Measurements from ENCODE around the gene PRSS57. TPM values are rescaled to one million over a fixed set of nuclear protein-coding genes. Genes with fewer than 3 reads are reported as not detected.

The PRSS57 gene
- total and polyA plus RNA-seq, 2 donors from 2014 or later: not detected

- FAIRE-seq (no peak), DNase-seq (peak in 1 of 5 donors; percentile 85)
- Histone ChIP-seq H3K4me3 (ENCODE audit: low read length in 3 of 3) (peak overlapping the region; percentile 53 to 73 (median 64)), H3K36me3 (ENCODE audit: control insufficient read depth in 2 of 3, insufficient read depth in 3 of 3, low read length in 3 of 3) (no peaks in the 10 kb centered on the region), H3K4me1 (ENCODE audit: control insufficient read depth in 2 of 3, insufficient read depth in 2 of 3, low read depth in 1 of 3, low read length in 3 of 3) (peaks cover 0 to 42% (median 10%) of the 10 kb centered on the region in 3 donors), H3K27me3 (ENCODE audit: control insufficient read depth, insufficient read depth, low read length) (no peaks in the 10 kb centered on the region), H3K9ac (ENCODE audit: low read length in 3 of 3) (peak overlapping the region; percentile 26 to 86 (median 50)), H3K9me3 (ENCODE audit: control insufficient read depth in 2 of 3, insufficient read depth in 1 of 3, low read length in 3 of 3) (no peaks in the 10 kb centered on the region), H3K27ac (ENCODE audit: low read depth in 2 of 2, low read length in 2 of 2) (peak overlapping the region; percentile 90 to 91)
- intact Hi-C loops (cut with DNase I): no loop called here
- no peak for TF ChIP-seq CTCF (IDR thresholded peaks at IDR 0.05; ENCODE audit: borderline replicate concordance, extremely low read depth, insufficient read depth)
Measured at GRCh38 chr19:663682-664117, 31.6 kb downstream of the PRSS57 start.

DNA sequence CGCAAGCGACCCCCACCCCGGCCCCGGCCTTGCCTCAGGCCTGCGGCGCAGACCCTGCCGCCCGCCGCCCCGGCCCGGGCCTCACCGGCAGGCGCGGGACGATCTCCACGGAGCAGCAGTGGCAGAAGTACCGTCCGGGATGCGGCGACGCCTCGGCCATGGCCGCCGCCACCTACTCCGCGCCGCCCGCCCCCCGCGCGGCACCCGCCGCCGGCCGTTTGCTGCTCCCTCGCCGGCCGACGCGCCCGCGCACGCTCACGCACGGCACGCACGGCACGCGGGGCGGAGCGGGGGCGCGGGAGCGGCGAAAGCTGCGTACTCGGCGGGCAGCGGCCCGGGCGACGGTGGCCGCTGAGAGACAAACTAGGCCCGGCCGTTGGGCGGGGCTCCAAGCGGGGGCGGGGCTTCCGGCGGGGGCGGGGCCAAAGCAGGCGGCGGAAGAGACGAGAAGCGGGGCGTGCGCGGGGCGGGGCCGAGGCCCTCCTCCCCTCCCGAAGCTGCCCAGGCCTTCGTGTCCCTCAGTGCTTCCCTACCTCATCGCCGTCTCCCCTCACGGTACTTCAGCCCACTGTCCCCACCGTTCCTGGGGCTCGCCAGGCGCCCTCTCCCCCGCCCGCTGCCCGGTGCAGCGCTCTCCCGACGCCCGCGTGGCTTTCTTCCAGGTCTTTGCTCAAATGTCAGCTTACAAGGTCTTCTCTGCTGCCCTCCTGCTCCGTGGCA, 32.1 kb downstream of the PRSS57 start, which contains the start of gene RNF126:
Gene RNF126 (minus strand): TSS at position 253 of the 720 bp plus-strand sequence. CDS start 93 bp downstream, at position 160.
- no peak for FAIRE-seq
- H3K9me3 ChIP-seq (ENCODE audit: control insufficient read depth in 2 of 3, insufficient read depth in 1 of 3, low read length in 3 of 3): no peaks in the 10 kb centered on the region
- H3K9ac ChIP-seq (ENCODE audit: low read length in 3 of 3): peak within 1 kb of the TSS; percentile 26 to 86 (median 50)
- H3K36me3 ChIP-seq (ENCODE audit: control insufficient read depth in 2 of 3, insufficient read depth in 3 of 3, low read length in 3 of 3): no peaks in the 10 kb centered on the region
- peak within 1 kb of the TSS; percentile 90 to 91 for H3K27ac ChIP-seq (ENCODE audit: low read depth in 2 of 2, low read length in 2 of 2)
- H3K4me1 ChIP-seq (ENCODE audit: control insufficient read depth in 2 of 3, insufficient read depth in 2 of 3, low read depth in 1 of 3, low read length in 3 of 3): peaks cover 0 to 42% (median 10%) of the 10 kb centered on the region in 3 donors
- no peaks in the 10 kb centered on the region for H3K27me3 ChIP-seq (ENCODE audit: control insufficient read depth, insufficient read depth, low read length)
- intact Hi-C loops (cut with DNase I): no loop called here
- peak within 1 kb of the TSS; percentile 63 to 75 (median 75) for H3K4me3 ChIP-seq (ENCODE audit: low read length in 3 of 3)
- DNase-seq: peak; percentile 93 to 97 (median 94)
- TF ChIP-seq CTCF (IDR thresholded peaks at IDR 0.05; ENCODE audit: borderline replicate concordance, extremely low read depth, insufficient read depth): no peak

GRCh38 chr19:662207-662961, 32.9 kb downstream of the PRSS57 start:
- no peaks in the 10 kb centered on the region for H3K9me3 ChIP-seq (ENCODE audit: control insufficient read depth in 2 of 3, insufficient read depth in 1 of 3, low read length in 3 of 3)
- intact Hi-C loops (cut with DNase I): no loop called here
- DNase-seq (peak in 4 of 5 donors; percentile 59 to 78 (median 68)), FAIRE-seq (no peak)
- no peaks in the 10 kb centered on the region for H3K36me3 ChIP-seq (ENCODE audit: control insufficient read depth in 2 of 3, insufficient read depth in 3 of 3, low read length in 3 of 3)
- peak overlapping the region; percentile 11 to 78 (median 30) for H3K9ac ChIP-seq (ENCODE audit: low read length in 3 of 3)
- no peaks in the 10 kb centered on the region for H3K27me3 ChIP-seq (ENCODE audit: control insufficient read depth, insufficient read depth, low read length)
- H3K4me1 ChIP-seq (ENCODE audit: control insufficient read depth in 2 of 3, insufficient read depth in 2 of 3, low read depth in 1 of 3, low read length in 3 of 3): peaks cover 0 to 48% (median 10%) of the 10 kb centered on the region in 3 donors
- peak overlapping the region; percentile 63 to 75 (median 75) for H3K4me3 ChIP-seq (ENCODE audit: low read length in 3 of 3)
- peak overlapping the region; percentile 13 to 74 for H3K27ac ChIP-seq (ENCODE audit: low read depth in 2 of 2, low read length in 2 of 2)
- no peak for TF ChIP-seq CTCF (IDR thresholded peaks at IDR 0.05; ENCODE audit: borderline replicate concordance, extremely low read depth, insufficient read depth)

All from kidney (tissue), 14 donors.